Caco-2 (cell line): ENCODE measurements around the gene PPA2. TPM values are rescaled to one million over a fixed set of nuclear protein-coding genes. Genes with fewer than 3 reads are reported as not detected.

Source experiments
- BruUV-seq: library from RNA; stranded (reverse); fragments of 400-500 nt; replicated peaks from 2 replicates; lab custom pipeline; 2021; lab: Mats Ljungman, UMichigan
- CTCF ChIA-PET: fragments of 300-600 bp; sonication (Branson Sonifier 250); formaldehyde crosslinking; loops from one replicate; lab custom pipeline; 2022; ENCODE audit warnings: antibody characterized with exemption; lab: Charles Lee
- POLR2A ChIA-PET: fragments of 300-600 bp; sonication (Branson Sonifier 250); formaldehyde crosslinking; loops from one replicate; lab custom pipeline; 2022; ENCODE audit warnings: antibody characterized with exemption; lab: Charles Lee
- DNase-seq, 2 experiments: peaks; one replicate each; pipeline versions ENCODE4 v3.0.0 to v3.0.0-alpha.2; 2020 to 2022
- H3K27me3 ChIP-seq: replicated peaks from 2 replicates; pipeline ENCODE4 v1.6.0; 2011; ENCODE audit warnings: low read length; ENCODE audit not compliant: control insufficient read depth, insufficient read depth
- H3K36me3 ChIP-seq: 2 replicates; pipeline ENCODE4 v1.5.1; 2011; ENCODE audit warnings: low read length; ENCODE audit not compliant: control insufficient read depth, insufficient read depth
- H3K4me1 ChIP-seq: fragments of 250-450 bp; sonication (Bioruptor Pico); 2 replicates; pipeline ENCODE4 v1.5.1; 2020; ENCODE audit warnings: mild to moderate bottlenecking
- H3K4me3 ChIP-seq: 2 replicates; pipeline ENCODE4 v1.5.1; 2011; ENCODE audit warnings: low read depth, mild to moderate bottlenecking, control low read depth, low read length
- H3K9me3 ChIP-seq: fragments of 250-450 bp; sonication (Bioruptor Pico); 2 replicates; pipeline ENCODE4 v1.5.1; 2020; ENCODE audit warnings: mild to moderate bottlenecking, moderate library complexity
- H3K27ac Mint-ChIP-seq: one replicate; pipeline ENCODE4 v1.8.0; 2022; ENCODE audit warnings: mixed read lengths; ENCODE audit not compliant: unreplicated experiment
- H3K27me3 Mint-ChIP-seq: one replicate; pipeline ENCODE4 v1.8.0; 2022; ENCODE audit warnings: mixed read lengths; ENCODE audit not compliant: insufficient read depth, unreplicated experiment
- H3K36me3 Mint-ChIP-seq: one replicate; pipeline ENCODE4 v1.8.0; 2022; ENCODE audit warnings: mild to moderate bottlenecking, mixed read lengths; ENCODE audit not compliant: insufficient read depth, unreplicated experiment
- H3K4me1 Mint-ChIP-seq: one replicate; pipeline ENCODE4 v1.8.0; 2022; ENCODE audit warnings: low read depth, mixed read lengths; ENCODE audit not compliant: unreplicated experiment
- H3K4me3 Mint-ChIP-seq: one replicate; pipeline ENCODE4 v1.8.0; 2022; ENCODE audit warnings: mild to moderate bottlenecking, moderate library complexity, mixed read lengths; ENCODE audit not compliant: unreplicated experiment
- H3K9me3 Mint-ChIP-seq: one replicate; pipeline ENCODE4 v1.8.0; 2022; ENCODE audit warnings: mixed read lengths; ENCODE audit not compliant: unreplicated experiment
- intact Hi-C: fragments of 100-400 bp; cut with micrococcal nuclease; formaldehyde crosslinking; loops from one replicate; pipeline ENCODE4 v1.10.0; 2022; ENCODE audit not compliant: unreplicated experiment
- total RNA-seq: library from RNA; stranded (reverse); gene quantifications from 2 replicates; pipeline ENCODE4 v1.2.3, GENCODE V29; 2022
- TF ChIP-seq, protein P1 (sequence below), 2 experiments: fragments of 200-600 bp in 1 of 2; IDR thresholded peaks; 1 replicate in 1 of 2; 2 replicates in 1 of 2; pipeline versions ENCODE4 v1.5.1 to v1.8.0; 2011 to 2022; ENCODE audit warnings: antibody characterized with exemption in 1 of 2, control low read depth in 1 of 2, inconsistent platforms in 1 of 2, low read depth in 1 of 2, low read length in 1 of 2, mild to moderate bottlenecking in 1 of 2, moderate library complexity in 1 of 2; ENCODE audit not compliant: insufficient read depth in 1 of 2, severe bottlenecking in 1 of 2, unreplicated experiment in 1 of 2

Gene PPA2
- total RNA-seq, 1 experiment from 2014 or later, result 85.4 TPM

DNA sequence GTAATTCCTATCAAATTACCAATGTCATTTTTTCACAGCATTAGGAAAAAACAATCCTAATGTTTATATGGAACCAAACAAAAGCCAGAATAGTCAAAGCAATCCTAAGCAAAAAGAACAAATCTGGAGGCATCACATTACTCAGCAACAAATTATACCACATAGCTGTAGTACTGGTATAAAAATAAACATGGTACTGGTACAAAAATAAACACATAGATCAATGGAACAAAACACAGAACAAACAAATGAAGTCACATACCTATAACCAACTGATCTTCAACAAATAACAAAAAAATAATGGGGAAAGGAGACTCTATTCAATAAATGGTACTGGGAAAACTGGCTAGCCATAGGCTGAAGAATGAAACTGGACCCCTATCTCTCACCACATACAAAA lies 37.4 kb downstream of the PPA2 start:
- Histone ChIP-seq H3K36me3 (peaks cover 2% of the 10 kb centered on the region; the same call in 1 of the 2 replicates), H3K9me3 (no peaks in the 10 kb centered on the region), H3K27me3 (no peaks in the 10 kb centered on the region), H3K4me3 (no peak overlapping the region), H3K4me1 (no peaks in the 10 kb centered on the region)
- H3K4me3 Mint-ChIP-seq, result no peak overlapping the region
- intact Hi-C loops, result no loop called here
- H3K27ac Mint-ChIP-seq, result no peak overlapping the region
- H3K27me3 Mint-ChIP-seq, result no peaks in the 10 kb centered on the region
- DNase-seq, result no peak
- ChIA-PET POLR2A (no interaction called here), CTCF (no interaction called here)
- BruUV-seq, result no TSS peak
- H3K9me3 Mint-ChIP-seq, result peaks cover 29% of the 10 kb centered on the region
- TF ChIP-seq, protein P1, sequence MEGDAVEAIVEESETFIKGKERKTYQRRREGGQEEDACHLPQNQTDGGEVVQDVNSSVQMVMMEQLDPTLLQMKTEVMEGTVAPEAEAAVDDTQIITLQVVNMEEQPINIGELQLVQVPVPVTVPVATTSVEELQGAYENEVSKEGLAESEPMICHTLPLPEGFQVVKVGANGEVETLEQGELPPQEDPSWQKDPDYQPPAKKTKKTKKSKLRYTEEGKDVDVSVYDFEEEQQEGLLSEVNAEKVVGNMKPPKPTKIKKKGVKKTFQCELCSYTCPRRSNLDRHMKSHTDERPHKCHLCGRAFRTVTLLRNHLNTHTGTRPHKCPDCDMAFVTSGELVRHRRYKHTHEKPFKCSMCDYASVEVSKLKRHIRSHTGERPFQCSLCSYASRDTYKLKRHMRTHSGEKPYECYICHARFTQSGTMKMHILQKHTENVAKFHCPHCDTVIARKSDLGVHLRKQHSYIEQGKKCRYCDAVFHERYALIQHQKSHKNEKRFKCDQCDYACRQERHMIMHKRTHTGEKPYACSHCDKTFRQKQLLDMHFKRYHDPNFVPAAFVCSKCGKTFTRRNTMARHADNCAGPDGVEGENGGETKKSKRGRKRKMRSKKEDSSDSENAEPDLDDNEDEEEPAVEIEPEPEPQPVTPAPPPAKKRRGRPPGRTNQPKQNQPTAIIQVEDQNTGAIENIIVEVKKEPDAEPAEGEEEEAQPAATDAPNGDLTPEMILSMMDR (IDR thresholded peaks at IDR 0.05; ENCODE audit: insufficient read depth in 1 of 2, low read depth in 1 of 2, low read length in 1 of 2, severe bottlenecking in 1 of 2, unreplicated experiment in 1 of 2), result no peak
- no peaks in the 10 kb centered on the region for H3K4me1 Mint-ChIP-seq
- peaks cover 39% of the 10 kb centered on the region for H3K36me3 Mint-ChIP-seq

- H3K4me1 ChIP-seq, result no peaks in the 10 kb centered on the region
- Mint-ChIP-seq H3K4me3 (no peak overlapping the region), H3K27me3 (no peaks in the 10 kb centered on the region), H3K36me3 (peaks cover 44% of the 10 kb centered on the region), H3K27ac (no peak overlapping the region), H3K9me3 (peaks cover 29% of the 10 kb centered on the region), H3K4me1 (no peaks in the 10 kb centered on the region)
- TF ChIP-seq, protein P1 (IDR thresholded peaks at IDR 0.05; ENCODE audit: insufficient read depth in 1 of 2, low read depth in 1 of 2, low read length in 1 of 2, severe bottlenecking in 1 of 2, unreplicated experiment in 1 of 2), result no peak
- no peak for DNase-seq
- H3K4me3 ChIP-seq, result no peak overlapping the region
- POLR2A ChIA-PET, result no interaction called here
- H3K9me3 ChIP-seq, result no peaks in the 10 kb centered on the region
- no peaks in the 10 kb centered on the region for H3K27me3 ChIP-seq
- no TSS peak for BruUV-seq
- CTCF ChIA-PET, result no interaction called here
- intact Hi-C loops, result no loop called here
- H3K36me3 ChIP-seq, result peaks cover 2% of the 10 kb centered on the region; the same call in 1 of the 2 replicates
Measured at GRCh38 chr4:105434940-105435339, 38.9 kb downstream of the PPA2 start.

GRCh38 chr4:105433421-105433820 lies 40.4 kb downstream of the PPA2 start:
- Histone ChIP-seq H3K36me3 (peaks cover 2% of the 10 kb centered on the region; the same call in 1 of the 2 replicates), H3K27me3 (no peaks in the 10 kb centered on the region), H3K4me1 (no peaks in the 10 kb centered on the region), H3K4me3 (no peak overlapping the region), H3K9me3 (no peaks in the 10 kb centered on the region)
- Mint-ChIP-seq H3K9me3 (peaks cover 29% of the 10 kb centered on the region), H3K4me3 (no peak overlapping the region), H3K4me1 (no peaks in the 10 kb centered on the region), H3K27ac (no peak overlapping the region), H3K36me3 (peaks cover 44% of the 10 kb centered on the region), H3K27me3 (no peaks in the 10 kb centered on the region)
- CTCF ChIA-PET, result no interaction called here
- BruUV-seq, result no TSS peak
- POLR2A ChIA-PET, result no interaction called here
- DNase-seq, result no peak
- intact Hi-C loops, result no loop called here
- TF ChIP-seq, protein P1 (IDR thresholded peaks at IDR 0.05; ENCODE audit: insufficient read depth in 1 of 2, low read depth in 1 of 2, low read length in 1 of 2, severe bottlenecking in 1 of 2, unreplicated experiment in 1 of 2), result no peak
